HepG2 (cell line): Measurements from ENCODE around the gene VPS52.

ENCODE experiments used
- BORCS8-MEF2B ChIP-seq: sonication (generic); formaldehyde crosslinking; IDR thresholded peaks from 2 replicates; pipeline ENCODE4 v1.8.0; 2022; ENCODE audit warnings: mild to moderate bottlenecking, missing genetic modification reagents
- FOXA3 ChIP-seq: IDR thresholded peaks from 2 replicates; pipeline ENCODE4 v1.6.1; 2016; ENCODE audit warnings: missing genetic modification reagents, missing compliant biosample characterization
- FOXK2 ChIP-seq: fragments of 450-650 bp; IDR thresholded peaks from 2 replicates; pipeline ENCODE4 v1.6.1; 2016
- HOXD1 ChIP-seq: sonication (generic); formaldehyde crosslinking; IDR thresholded peaks from 2 replicates; pipeline ENCODE4 v1.5.0; 2020; ENCODE audit warnings: missing genetic modification reagents
- POLR2A ChIP-seq, 2 experiments: IDR thresholded peaks; 2 replicates each; pipeline ENCODE4 v1.6.1; 2011; ENCODE audit warnings: low read depth in 2 of 2, low read length in 2 of 2, mild to moderate bottlenecking in 1 of 2, moderate library complexity in 1 of 2; ENCODE audit not compliant: insufficient read depth in 1 of 2
- SMC3 ChIP-seq: IDR thresholded peaks from 2 replicates; pipeline ENCODE4 v1.6.1; 2011; ENCODE audit warnings: low read length, improper control_type of control experiment
- TCF7L2 ChIP-seq: IDR thresholded peaks from 2 replicates; pipeline ENCODE4 v1.6.1; 2011; ENCODE audit warnings: mild to moderate bottlenecking, low read depth, low read length, moderate library complexity
- THRA ChIP-seq: sonication (generic); formaldehyde crosslinking; IDR thresholded peaks from 2 replicates; pipeline ENCODE4 v1.4.0; 2020; ENCODE audit warnings: missing genetic modification reagents, borderline replicate concordance
- ZNF143 ChIP-seq: sonication (generic); formaldehyde crosslinking; IDR thresholded peaks from 2 replicates; pipeline ENCODE4 v1.4.0; 2020; ENCODE audit warnings: missing genetic modification reagents
- ZNF274 ChIP-seq: sonication (generic); formaldehyde crosslinking; IDR thresholded peaks from 2 replicates; pipeline ENCODE4 v1.5.1; 2020; ENCODE audit warnings: mild to moderate bottlenecking, missing genetic modification reagents
- TF ChIP-seq, protein P1 (sequence below): sonication (generic); formaldehyde crosslinking; IDR thresholded peaks from 2 replicates; pipeline ENCODE4 v1.5.0; 2020; ENCODE audit warnings: mild to moderate bottlenecking, missing genetic modification reagents, moderate library complexity

- TF ChIP-seq FOXK2 (no peak), SMC3 (no peak), TCF7L2 (no peak), ZNF274 (CRISPR knock-in tag) (no peak), HOXD1 (CRISPR knock-in tag) (no peak), ZNF143 (CRISPR knock-in tag) (no peak), THRA (CRISPR knock-in tag) (no peak), POLR2A (IDR thresholded peaks at IDR 0.05; ENCODE audit: insufficient read depth in 1 of 2, low read depth in 2 of 2, low read length in 2 of 2) (no peak), FOXA3 (CRISPR knock-in tag) (no peak), BORCS8-MEF2B (no peak)
- TF ChIP-seq, protein P1, sequence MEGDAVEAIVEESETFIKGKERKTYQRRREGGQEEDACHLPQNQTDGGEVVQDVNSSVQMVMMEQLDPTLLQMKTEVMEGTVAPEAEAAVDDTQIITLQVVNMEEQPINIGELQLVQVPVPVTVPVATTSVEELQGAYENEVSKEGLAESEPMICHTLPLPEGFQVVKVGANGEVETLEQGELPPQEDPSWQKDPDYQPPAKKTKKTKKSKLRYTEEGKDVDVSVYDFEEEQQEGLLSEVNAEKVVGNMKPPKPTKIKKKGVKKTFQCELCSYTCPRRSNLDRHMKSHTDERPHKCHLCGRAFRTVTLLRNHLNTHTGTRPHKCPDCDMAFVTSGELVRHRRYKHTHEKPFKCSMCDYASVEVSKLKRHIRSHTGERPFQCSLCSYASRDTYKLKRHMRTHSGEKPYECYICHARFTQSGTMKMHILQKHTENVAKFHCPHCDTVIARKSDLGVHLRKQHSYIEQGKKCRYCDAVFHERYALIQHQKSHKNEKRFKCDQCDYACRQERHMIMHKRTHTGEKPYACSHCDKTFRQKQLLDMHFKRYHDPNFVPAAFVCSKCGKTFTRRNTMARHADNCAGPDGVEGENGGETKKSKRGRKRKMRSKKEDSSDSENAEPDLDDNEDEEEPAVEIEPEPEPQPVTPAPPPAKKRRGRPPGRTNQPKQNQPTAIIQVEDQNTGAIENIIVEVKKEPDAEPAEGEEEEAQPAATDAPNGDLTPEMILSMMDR = no peak
Observed at GRCh38 chr6:33319939-33320314, 48.3 kb upstream of the VPS52 start.
